ENCODE results near the gene CNTF. TPM values are rescaled to one million over a fixed set of nuclear protein-coding genes. Genes with fewer than 3 reads are reported as not detected.
A peak's percentile ranks its signal among the peaks of the same experiment; 100 is the strongest.

CNTF gene
- total RNA-seq, 1 donor = 1.4 TPM

DNA sequence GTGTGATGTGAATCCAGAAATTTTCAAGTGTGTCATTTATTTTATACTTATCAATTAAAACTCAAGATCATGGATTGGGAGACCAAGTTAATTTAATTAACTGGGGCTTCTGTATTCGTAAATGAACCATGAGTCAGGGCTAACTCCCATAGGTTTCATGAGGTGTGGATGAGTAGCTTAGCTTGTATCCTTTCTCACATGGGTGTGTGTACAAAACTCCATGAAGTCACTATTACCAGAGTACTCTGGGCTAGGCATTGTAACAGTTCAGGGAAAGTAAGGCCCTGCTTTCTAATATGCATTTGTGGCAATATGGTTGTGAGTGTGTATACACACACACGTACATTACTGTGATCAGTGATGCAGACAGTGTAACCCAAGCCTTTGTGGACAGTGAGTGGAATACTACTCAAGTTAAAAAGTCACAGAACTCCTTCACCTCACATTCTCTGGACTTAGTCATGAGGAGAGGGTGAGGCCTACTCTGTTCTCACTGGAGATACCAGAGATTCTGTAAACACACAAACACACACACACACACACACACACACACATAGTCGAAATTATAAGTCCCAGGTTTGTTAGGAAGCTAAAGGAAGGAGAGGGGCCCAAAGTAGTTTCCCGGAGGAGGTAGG is 3.5 kb downstream of the CNTF start:
- Histone ChIP-seq H2AFZ (ENCODE audit: low read length) (no peak overlapping the region), H3K27ac (ENCODE audit: low read depth, low read length) (peak overlapping the region; percentile 81), H3K4me1 (ENCODE audit: insufficient read depth, low read length) (peaks cover 57% of the 10 kb centered on the region), H3K36me3 (ENCODE audit: insufficient read depth, low read length) (peaks cover 37% of the 10 kb centered on the region), H4K20me1 (ENCODE audit: insufficient read depth, low read length) (peaks cover 2% of the 10 kb centered on the region), H3K4me3 (ENCODE audit: insufficient read depth, low read length) (no peak overlapping the region), H3K4me2 (ENCODE audit: insufficient read depth, low read length) (no peak overlapping the region), H3K79me2 (ENCODE audit: insufficient read depth, low read length) (peaks cover 28% of the 10 kb centered on the region), H3K27me3 (ENCODE audit: insufficient read depth, low read length) (no peaks in the 10 kb centered on the region), H3K9me3 (ENCODE audit: low read depth, low read length) (no peaks in the 10 kb centered on the region)
- no peak for DNase-seq (ENCODE audit: insufficient read length, low spot score, missing footprints)
- TF ChIP-seq, protein P1, sequence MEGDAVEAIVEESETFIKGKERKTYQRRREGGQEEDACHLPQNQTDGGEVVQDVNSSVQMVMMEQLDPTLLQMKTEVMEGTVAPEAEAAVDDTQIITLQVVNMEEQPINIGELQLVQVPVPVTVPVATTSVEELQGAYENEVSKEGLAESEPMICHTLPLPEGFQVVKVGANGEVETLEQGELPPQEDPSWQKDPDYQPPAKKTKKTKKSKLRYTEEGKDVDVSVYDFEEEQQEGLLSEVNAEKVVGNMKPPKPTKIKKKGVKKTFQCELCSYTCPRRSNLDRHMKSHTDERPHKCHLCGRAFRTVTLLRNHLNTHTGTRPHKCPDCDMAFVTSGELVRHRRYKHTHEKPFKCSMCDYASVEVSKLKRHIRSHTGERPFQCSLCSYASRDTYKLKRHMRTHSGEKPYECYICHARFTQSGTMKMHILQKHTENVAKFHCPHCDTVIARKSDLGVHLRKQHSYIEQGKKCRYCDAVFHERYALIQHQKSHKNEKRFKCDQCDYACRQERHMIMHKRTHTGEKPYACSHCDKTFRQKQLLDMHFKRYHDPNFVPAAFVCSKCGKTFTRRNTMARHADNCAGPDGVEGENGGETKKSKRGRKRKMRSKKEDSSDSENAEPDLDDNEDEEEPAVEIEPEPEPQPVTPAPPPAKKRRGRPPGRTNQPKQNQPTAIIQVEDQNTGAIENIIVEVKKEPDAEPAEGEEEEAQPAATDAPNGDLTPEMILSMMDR (IDR thresholded peaks at IDR 0.05; ENCODE audit: extremely low read depth, low read depth, low read length) = no peak

DNA sequence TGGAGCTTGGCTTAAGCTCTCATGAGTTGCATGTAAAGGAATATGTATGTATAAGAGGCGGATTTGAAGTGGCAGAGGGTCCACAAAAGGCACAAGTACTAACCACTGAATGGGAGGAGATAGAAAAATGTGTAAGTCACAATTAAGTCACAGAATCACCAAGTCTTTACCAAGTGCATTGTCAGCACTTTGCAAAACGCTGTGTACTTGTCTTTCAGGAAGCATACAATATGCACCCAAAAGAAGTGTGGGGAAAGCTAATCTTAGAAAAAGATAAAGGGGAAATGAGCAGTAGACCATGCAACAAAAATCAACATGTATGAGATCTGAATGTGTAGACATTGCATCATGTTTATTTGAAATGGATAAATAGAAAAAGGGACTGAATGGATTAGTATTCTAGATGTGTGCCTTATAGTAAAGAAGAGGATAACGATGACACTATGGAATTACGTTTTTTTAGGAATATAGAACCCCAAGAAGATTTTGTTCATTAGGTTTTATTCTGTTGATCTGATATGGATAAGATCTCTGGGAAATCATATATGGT is 4.5 kb downstream of the CNTF start:
- TF ChIP-seq, protein P1 (IDR thresholded peaks at IDR 0.05; ENCODE audit: extremely low read depth, low read depth, low read length) = no peak
- no peak for DNase-seq (ENCODE audit: insufficient read length, low spot score, missing footprints)
- H3K36me3 ChIP-seq (ENCODE audit: insufficient read depth, low read length) = peaks cover 35% of the 10 kb centered on the region
- no peaks in the 10 kb centered on the region for H3K9me3 ChIP-seq (ENCODE audit: low read depth, low read length)
- peaks cover 2% of the 10 kb centered on the region for H4K20me1 ChIP-seq (ENCODE audit: insufficient read depth, low read length)
- peaks cover 21% of the 10 kb centered on the region for H3K79me2 ChIP-seq (ENCODE audit: insufficient read depth, low read length)
- no peaks in the 10 kb centered on the region for H3K27me3 ChIP-seq (ENCODE audit: insufficient read depth, low read length)
- peaks cover 56% of the 10 kb centered on the region for H3K4me1 ChIP-seq (ENCODE audit: insufficient read depth, low read length)
- H3K4me2 ChIP-seq (ENCODE audit: insufficient read depth, low read length) = peak overlapping the region; percentile 76
- H2AFZ ChIP-seq (ENCODE audit: low read length) = no peak overlapping the region
- peak overlapping the region; percentile 81 for H3K27ac ChIP-seq (ENCODE audit: low read depth, low read length)
- H3K4me3 ChIP-seq (ENCODE audit: insufficient read depth, low read length) = no peak overlapping the region

DNA sequence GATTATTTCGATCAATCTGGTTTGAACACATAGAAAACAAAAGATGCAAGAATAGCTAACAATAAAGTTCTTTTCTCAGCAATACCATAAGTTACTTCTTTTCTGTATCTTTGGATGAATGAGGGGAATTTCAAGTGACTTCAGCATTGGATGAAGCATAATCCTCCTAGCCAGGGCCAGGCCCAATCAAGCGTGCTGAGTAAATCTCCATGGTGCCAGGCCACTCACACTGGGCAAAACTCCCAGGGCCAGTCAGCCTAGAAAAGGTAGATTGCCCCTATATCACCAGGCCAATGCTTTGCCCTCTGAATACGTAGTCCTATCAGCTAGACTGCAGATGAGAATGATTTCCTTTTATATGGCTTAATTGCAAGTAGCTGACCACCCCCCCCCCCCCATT is 6.0 kb downstream of the CNTF start:
- H3K79me2 ChIP-seq (ENCODE audit: insufficient read depth, low read length) = peaks cover 9% of the 10 kb centered on the region
- peak overlapping the region; percentile 81 for H3K27ac ChIP-seq (ENCODE audit: low read depth, low read length)
- no peaks in the 10 kb centered on the region for H3K9me3 ChIP-seq (ENCODE audit: low read depth, low read length)
- H3K27me3 ChIP-seq (ENCODE audit: insufficient read depth, low read length) = no peaks in the 10 kb centered on the region
- TF ChIP-seq, protein P1 (IDR thresholded peaks at IDR 0.05; ENCODE audit: extremely low read depth, low read depth, low read length) = no peak
- peak overlapping the region; percentile 76 for H3K4me2 ChIP-seq (ENCODE audit: insufficient read depth, low read length)
- peaks cover 2% of the 10 kb centered on the region for H4K20me1 ChIP-seq (ENCODE audit: insufficient read depth, low read length)
- no peak for DNase-seq (ENCODE audit: insufficient read length, low spot score, missing footprints)
- H3K4me3 ChIP-seq (ENCODE audit: insufficient read depth, low read length) = no peak overlapping the region
- H3K4me1 ChIP-seq (ENCODE audit: insufficient read depth, low read length) = peaks cover 49% of the 10 kb centered on the region
- peaks cover 23% of the 10 kb centered on the region for H3K36me3 ChIP-seq (ENCODE audit: insufficient read depth, low read length)
- H2AFZ ChIP-seq (ENCODE audit: low read length) = no peak overlapping the region

DNA sequence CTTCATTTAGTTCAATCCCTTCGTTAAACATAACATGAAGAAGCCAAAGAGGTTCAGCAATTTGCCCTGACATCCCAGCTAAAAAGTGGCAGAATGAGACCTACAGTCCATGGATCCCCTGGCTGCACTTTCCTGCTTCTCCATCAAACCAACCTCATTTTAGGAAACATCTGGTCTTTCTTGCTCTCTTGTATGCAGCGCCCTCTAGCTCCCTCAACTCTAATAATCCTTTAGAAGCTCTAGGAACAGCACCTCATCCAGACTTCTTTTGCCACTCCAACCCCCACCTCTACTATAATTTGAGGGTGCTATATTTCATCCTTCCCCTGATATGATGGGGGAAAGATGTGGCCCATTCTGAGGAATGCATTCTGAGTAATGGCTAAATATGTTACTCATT is 7.4 kb downstream of the CNTF start:
- no peak overlapping the region for H2AFZ ChIP-seq (ENCODE audit: low read length)
- H3K36me3 ChIP-seq (ENCODE audit: insufficient read depth, low read length) = peaks cover 9% of the 10 kb centered on the region
- no peaks in the 10 kb centered on the region for H3K27me3 ChIP-seq (ENCODE audit: insufficient read depth, low read length)
- H3K4me1 ChIP-seq (ENCODE audit: insufficient read depth, low read length) = peaks cover 49% of the 10 kb centered on the region
- peaks cover 2% of the 10 kb centered on the region for H4K20me1 ChIP-seq (ENCODE audit: insufficient read depth, low read length)
- peak overlapping the region; percentile 81 for H3K27ac ChIP-seq (ENCODE audit: low read depth, low read length)
- TF ChIP-seq, protein P1 (IDR thresholded peaks at IDR 0.05; ENCODE audit: extremely low read depth, low read depth, low read length) = peak; percentile 81
- H3K4me2 ChIP-seq (ENCODE audit: insufficient read depth, low read length) = no peak overlapping the region
- H3K9me3 ChIP-seq (ENCODE audit: low read depth, low read length) = no peaks in the 10 kb centered on the region
- H3K79me2 ChIP-seq (ENCODE audit: insufficient read depth, low read length) = peaks cover 2% of the 10 kb centered on the region
- DNase-seq (ENCODE audit: insufficient read length, low spot score, missing footprints) = peak; percentile 49
- no peak overlapping the region for H3K4me3 ChIP-seq (ENCODE audit: insufficient read depth, low read length)

All from osteoblast (primary cell).